AG04450 (cell line): Measurements from ENCODE around the gene NOS3. TPM values are rescaled to one million over a fixed set of nuclear protein-coding genes. Genes with fewer than 3 reads are reported as not detected.

Experiments used
- CTCF ChIA-PET: fragments of 300-600, 350-600 bp; formaldehyde crosslinking; extraction: SDS; loops from one replicate; lab custom pipeline; 2022; ENCODE audit warnings: antibody characterized with exemption, inconsistent platforms; lab: Charles Lee
- POLR2A ChIA-PET: fragments of 350-600 bp; formaldehyde crosslinking; extraction: SDS; loops from one replicate; lab custom pipeline; 2021; ENCODE audit warnings: antibody characterized with exemption, inconsistent platforms; lab: Yijun Ruan, JAX
- DNase-seq: peaks from one replicate; pipeline ENCODE4 v3.0.0-alpha.2; 2011; ENCODE audit warnings: low read depth, low spot score
- H3K27ac ChIP-seq: one replicate; pipeline ENCODE4 v1.5.1; 2012; ENCODE audit warnings: low read depth, low read length, control low read depth
- H3K27me3 ChIP-seq: one replicate; pipeline ENCODE4 v1.6.0; 2012; ENCODE audit warnings: low read length; ENCODE audit not compliant: control insufficient read depth, insufficient read depth
- H3K4me3 ChIP-seq: 2 replicates; pipeline ENCODE4 v1.5.1; 2011; ENCODE audit warnings: mild to moderate bottlenecking, low read depth, low read length, control low read depth
- H3K9me3 ChIP-seq: 2 replicates; pipeline ENCODE4 v1.5.1; 2012; ENCODE audit warnings: low read length; ENCODE audit not compliant: control insufficient read depth, insufficient read depth
- CTCF ChIP-seq: IDR thresholded peaks from 2 replicates; pipeline ENCODE4 v1.5.1; 2011; ENCODE audit warnings: low read depth, low read length, control low read depth, inconsistent platforms
- polyA plus RNA-seq: library from polyadenylated mRNA; depleted of rRNA; stranded (reverse); fragments of >200 nt; gene quantifications from 2 replicates; pipeline ENCODE4 v1.2.3, GENCODE V29; 2011

Gene NOS3
- polyA plus RNA-seq, 1 experiment, result 0.60 TPM

GRCh38 chr7:150949564-150949963, 41.3 kb upstream of the NOS3 start:
- CTCF ChIA-PET, result interaction anchor here (0.6 kb wide), 2 partner anchors 24 to 497 kb away, joined by 4 to 5 read pairs; no protein-coding TSS in a partner anchor
- DNase-seq, result no peak
- Histone ChIP-seq H3K4me3 (no peak overlapping the region), H3K27ac (no peak overlapping the region), H3K27me3 (peaks cover 12% of the 10 kb centered on the region), H3K9me3 (no peaks in the 10 kb centered on the region; the same call in 1 of the 2 replicates)
- no peak for TF ChIP-seq CTCF
- POLR2A ChIA-PET, result no interaction called here

- no peak overlapping the region for H3K4me3 ChIP-seq
- TF ChIP-seq CTCF, result no peak
- CTCF ChIA-PET, result interaction anchor here (0.6 kb wide), 1 partner anchor 14 kb away, joined by 3 read pairs; no protein-coding TSS in a partner anchor
- H3K27me3 ChIP-seq, result peaks cover 12% of the 10 kb centered on the region
- H3K27ac ChIP-seq, result no peak overlapping the region
- no peaks in the 10 kb centered on the region; the same call in 1 of the 2 replicates for H3K9me3 ChIP-seq
- POLR2A ChIA-PET, result no interaction called here
- no peak for DNase-seq
Observed at GRCh38 chr7:150949971-150950491, 40.8 kb upstream of the NOS3 start.

GRCh38 chr7:150950496-150951180, 40.2 kb upstream of the NOS3 start:
- TF ChIP-seq CTCF, result no peak
- no peak for DNase-seq

GRCh38 chr7:150951181-150951520, 39.7 kb upstream of the NOS3 start:
- Histone ChIP-seq H3K27me3 (peaks cover 12% of the 10 kb centered on the region), H3K27ac (no peak overlapping the region), H3K4me3 (no peak overlapping the region), H3K9me3 (no peaks in the 10 kb centered on the region; the same call in 1 of the 2 replicates)
- no peak for TF ChIP-seq CTCF
- no peak for DNase-seq
- CTCF ChIA-PET, result no interaction called here
- POLR2A ChIA-PET, result no interaction called here

More at GRCh38 chr7:150950496-150951180, 40.2 kb upstream of the NOS3 start:
- Histone ChIP-seq H3K27me3 (peaks cover 12% of the 10 kb centered on the region), H3K4me3 (no peak overlapping the region), H3K27ac (no peak overlapping the region), H3K9me3 (no peaks in the 10 kb centered on the region; the same call in 1 of the 2 replicates)
- POLR2A ChIA-PET, result no interaction called here
- CTCF ChIA-PET, result interaction anchor here (0.6 kb wide), 1 partner anchor 13 kb away, joined by 3 read pairs; no protein-coding TSS in a partner anchor

- ChIA-PET POLR2A (no interaction called here), CTCF (no interaction called here)
- Histone ChIP-seq H3K27ac (no peak overlapping the region), H3K4me3 (no peak overlapping the region), H3K9me3 (no peaks in the 10 kb centered on the region; the same call in 1 of the 2 replicates), H3K27me3 (peaks cover 10% of the 10 kb centered on the region)
- no peak for DNase-seq
- no peak for TF ChIP-seq CTCF
Observed at GRCh38 chr7:150951521-150951920, 39.3 kb upstream of the NOS3 start.
